Measurements from ENCODE around the gene MAN2A2.
A peak's percentile ranks its signal among the peaks of the same experiment; 100 is the strongest.

The MAN2A2 gene

GRCh38 chr15:90886291-90886614 is 16.8 kb upstream of the MAN2A2 start:
- Histone ChIP-seq H2BK15ac (ENCODE audit: low read depth, poor library complexity, severe bottlenecking) (no peak overlapping the region), H4K91ac (ENCODE audit: low read length) (no peak overlapping the region), H3K4me3 (ENCODE audit: insufficient read depth in 1 of 2, low read depth in 1 of 2, low read length in 2 of 2) (peak overlapping the region in 1 of 2 experiments; percentile 7), H3K14ac (ENCODE audit: low read length in 2 of 2) (no peak overlapping the region), H3K23ac (ENCODE audit: low read length in 2 of 2) (no peak overlapping the region), H3K4ac (ENCODE audit: low read depth in 1 of 2, low read length in 2 of 2) (no peak overlapping the region), H2BK12ac (ENCODE audit: low read length in 2 of 2) (no peak overlapping the region), H2BK5ac (ENCODE audit: low read depth, low read length, poor library complexity, severe bottlenecking) (no peak overlapping the region), H3K9ac (ENCODE audit: low read length) (peak overlapping the region; percentile 93), H4K8ac (ENCODE audit: low read length) (no peak overlapping the region), H3K4me2 (ENCODE audit: low read length, poor library complexity, severe bottlenecking) (no peak overlapping the region), H3K18ac (ENCODE audit: low read depth in 1 of 2, low read length in 2 of 2) (no peak overlapping the region), H3K9me3 (ENCODE audit: control insufficient read depth, low read length) (no peaks in the 10 kb centered on the region), H2AK5ac (ENCODE audit: low read length, severe bottlenecking) (no peak overlapping the region), H3K27me3 (ENCODE audit: control insufficient read depth in 1 of 2, insufficient read depth in 1 of 2, low read length in 2 of 2) (no peaks in the 10 kb centered on the region), H3K79me1 (replicated peaks; ENCODE audit: low read length, poor library complexity, severe bottlenecking) (peaks cover 10% of the 10 kb centered on the region), H2BK120ac (ENCODE audit: low read depth, low read length) (no peak overlapping the region), H3K27ac (ENCODE audit: low read length, poor library complexity, severe bottlenecking) (no peak overlapping the region), H2AFZ (ENCODE audit: low read depth, low read length) (no peak overlapping the region), H3K36me3 (ENCODE audit: control insufficient read depth in 1 of 2, insufficient read depth in 2 of 2, low read depth in 1 of 2, low read length in 2 of 2) (peaks cover 45 to 48% of the 10 kb centered on the region in 2 experiments), H3K4me1 (ENCODE audit: control insufficient read depth, insufficient read depth, low read depth, low read length) (peaks cover 33% of the 10 kb centered on the region)
- no peak for DNase-seq
- WGBS = 69% methylated on average over 3 of the region's 5 CpGs

- H3K18ac ChIP-seq (ENCODE audit: low read depth in 1 of 2, low read length in 2 of 2) = no peak overlapping the region
- 94% methylated on average over 13 of the region's 13 CpGs for WGBS
- H3K27me3 ChIP-seq (ENCODE audit: control insufficient read depth in 1 of 2, insufficient read depth in 1 of 2, low read length in 2 of 2) = no peaks in the 10 kb centered on the region
Measured at GRCh38 chr15:90887037-90887481, 16.0 kb upstream of the MAN2A2 start.

GRCh38 chr15:90889313-90889730 is 13.8 kb upstream of the MAN2A2 start:
- H3K27me3 ChIP-seq (ENCODE audit: control insufficient read depth in 1 of 2, insufficient read depth in 1 of 2, low read length in 2 of 2) = no peaks in the 10 kb centered on the region
- no peak overlapping the region for H2BK12ac ChIP-seq (ENCODE audit: low read length in 2 of 2)
- no peak overlapping the region for H3K4ac ChIP-seq (ENCODE audit: low read depth in 1 of 2, low read length in 2 of 2)
- H3K4me2 ChIP-seq (ENCODE audit: low read length, poor library complexity, severe bottlenecking) = no peak overlapping the region
- no peak overlapping the region for H2AFZ ChIP-seq (ENCODE audit: low read depth, low read length)
- H3K27ac ChIP-seq (ENCODE audit: low read length, poor library complexity, severe bottlenecking) = no peak overlapping the region
- no peak overlapping the region for H2BK15ac ChIP-seq (ENCODE audit: low read depth, poor library complexity, severe bottlenecking)
- H2BK5ac ChIP-seq (ENCODE audit: low read depth, low read length, poor library complexity, severe bottlenecking) = no peak overlapping the region
- H2BK120ac ChIP-seq (ENCODE audit: low read depth, low read length) = no peak overlapping the region
- no peak overlapping the region for H3K14ac ChIP-seq (ENCODE audit: low read length in 2 of 2)
- peaks cover 8% of the 10 kb centered on the region for H3K79me1 ChIP-seq (replicated peaks; ENCODE audit: low read length, poor library complexity, severe bottlenecking)
- H3K36me3 ChIP-seq (ENCODE audit: control insufficient read depth in 1 of 2, insufficient read depth in 2 of 2, low read depth in 1 of 2, low read length in 2 of 2) = peaks cover 58 to 61% of the 10 kb centered on the region in 2 experiments
- 91% methylated on average over 18 of the region's 18 CpGs for WGBS
- H4K8ac ChIP-seq (ENCODE audit: low read length) = no peak overlapping the region
- H4K91ac ChIP-seq (ENCODE audit: low read length) = no peak overlapping the region
- no peak overlapping the region for H3K4me3 ChIP-seq (ENCODE audit: insufficient read depth in 1 of 2, low read depth in 1 of 2, low read length in 2 of 2)
- no peak overlapping the region for H3K9ac ChIP-seq (ENCODE audit: low read length)
- DNase-seq = no peak
- peaks cover 24% of the 10 kb centered on the region for H3K4me1 ChIP-seq (ENCODE audit: control insufficient read depth, insufficient read depth, low read depth, low read length)
- no peak overlapping the region for H3K18ac ChIP-seq (ENCODE audit: low read depth in 1 of 2, low read length in 2 of 2)
- no peak overlapping the region for H2AK5ac ChIP-seq (ENCODE audit: low read length, severe bottlenecking)
- no peak overlapping the region for H3K23ac ChIP-seq (ENCODE audit: low read length in 2 of 2)
- no peaks in the 10 kb centered on the region for H3K9me3 ChIP-seq (ENCODE audit: control insufficient read depth, low read length)

More at GRCh38 chr15:90887037-90887481, 16.0 kb upstream of the MAN2A2 start:
- no peak overlapping the region for H2AFZ ChIP-seq (ENCODE audit: low read depth, low read length)
- no peak overlapping the region for H3K14ac ChIP-seq (ENCODE audit: low read length in 2 of 2)
- no peak overlapping the region for H3K23ac ChIP-seq (ENCODE audit: low read length in 2 of 2)
- no peak overlapping the region for H2AK5ac ChIP-seq (ENCODE audit: low read length, severe bottlenecking)
- no peak for DNase-seq
- H4K91ac ChIP-seq (ENCODE audit: low read length) = no peak overlapping the region
- H3K9me3 ChIP-seq (ENCODE audit: control insufficient read depth, low read length) = no peaks in the 10 kb centered on the region
- H2BK12ac ChIP-seq (ENCODE audit: low read length in 2 of 2) = no peak overlapping the region
- no peak overlapping the region for H3K4me2 ChIP-seq (ENCODE audit: low read length, poor library complexity, severe bottlenecking)
- no peak overlapping the region for H3K27ac ChIP-seq (ENCODE audit: low read length, poor library complexity, severe bottlenecking)
- H2BK120ac ChIP-seq (ENCODE audit: low read depth, low read length) = no peak overlapping the region
- H3K4ac ChIP-seq (ENCODE audit: low read depth in 1 of 2, low read length in 2 of 2) = no peak overlapping the region
- peaks cover 33% of the 10 kb centered on the region for H3K4me1 ChIP-seq (ENCODE audit: control insufficient read depth, insufficient read depth, low read depth, low read length)
- H3K79me1 ChIP-seq (replicated peaks; ENCODE audit: low read length, poor library complexity, severe bottlenecking) = peaks cover 12% of the 10 kb centered on the region
- no peak overlapping the region for H2BK15ac ChIP-seq (ENCODE audit: low read depth, poor library complexity, severe bottlenecking)
- H3K36me3 ChIP-seq (ENCODE audit: control insufficient read depth in 1 of 2, insufficient read depth in 2 of 2, low read depth in 1 of 2, low read length in 2 of 2) = peaks cover 45 to 49% of the 10 kb centered on the region in 2 experiments
- no peak overlapping the region for H2BK5ac ChIP-seq (ENCODE audit: low read depth, low read length, poor library complexity, severe bottlenecking)
- H4K8ac ChIP-seq (ENCODE audit: low read length) = no peak overlapping the region
- H3K4me3 ChIP-seq (ENCODE audit: insufficient read depth in 1 of 2, low read depth in 1 of 2, low read length in 2 of 2) = no peak overlapping the region
- peak overlapping the region; percentile 93 for H3K9ac ChIP-seq (ENCODE audit: low read length)

- Histone ChIP-seq H3K9ac (ENCODE audit: low read length) (no peak overlapping the region), H2BK15ac (ENCODE audit: low read depth, poor library complexity, severe bottlenecking) (no peak overlapping the region), H3K4me3 (ENCODE audit: insufficient read depth in 1 of 2, low read depth in 1 of 2, low read length in 2 of 2) (no peak overlapping the region), H3K4me2 (ENCODE audit: low read length, poor library complexity, severe bottlenecking) (no peak overlapping the region), H3K14ac (ENCODE audit: low read length in 2 of 2) (no peak overlapping the region), H3K23ac (ENCODE audit: low read length in 2 of 2) (no peak overlapping the region), H3K79me1 (replicated peaks; ENCODE audit: low read length, poor library complexity, severe bottlenecking) (peaks cover 8% of the 10 kb centered on the region), H2BK120ac (ENCODE audit: low read depth, low read length) (no peak overlapping the region), H4K8ac (ENCODE audit: low read length) (no peak overlapping the region), H3K27ac (ENCODE audit: low read length, poor library complexity, severe bottlenecking) (no peak overlapping the region), H2AK5ac (ENCODE audit: low read length, severe bottlenecking) (no peak overlapping the region), H3K9me3 (ENCODE audit: control insufficient read depth, low read length) (no peaks in the 10 kb centered on the region), H2BK5ac (ENCODE audit: low read depth, low read length, poor library complexity, severe bottlenecking) (no peak overlapping the region), H2AFZ (ENCODE audit: low read depth, low read length) (no peak overlapping the region), H3K27me3 (ENCODE audit: control insufficient read depth in 1 of 2, insufficient read depth in 1 of 2, low read length in 2 of 2) (no peaks in the 10 kb centered on the region), H3K18ac (ENCODE audit: low read depth in 1 of 2, low read length in 2 of 2) (no peak overlapping the region), H3K36me3 (ENCODE audit: control insufficient read depth in 1 of 2, insufficient read depth in 2 of 2, low read depth in 1 of 2, low read length in 2 of 2) (peaks cover 58 to 65% of the 10 kb centered on the region in 2 experiments), H4K91ac (ENCODE audit: low read length) (no peak overlapping the region), H3K4ac (ENCODE audit: low read depth in 1 of 2, low read length in 2 of 2) (no peak overlapping the region), H3K4me1 (ENCODE audit: control insufficient read depth, insufficient read depth, low read depth, low read length) (peaks cover 18% of the 10 kb centered on the region), H2BK12ac (ENCODE audit: low read length in 2 of 2) (no peak overlapping the region)
- WGBS = 93% methylated on average over 30 of the region's 31 CpGs
- no peak for DNase-seq
Measured at GRCh38 chr15:90889736-90890456, 13.2 kb upstream of the MAN2A2 start.

Measured in mesenchymal stem cell (in vitro differentiated cells and primary cell).